Left lung (tissue), 10 donors: ENCODE data around the gene HIBADH. TPM values are rescaled to one million over a fixed set of nuclear protein-coding genes. Genes with fewer than 3 reads are reported as not detected.
"Not testable (repeated sequence)": the region's sequence is repeated elsewhere in the genome, so short reads cannot be mapped to it uniquely, and the experiment has no call there.

Experiments used
- ATAC-seq: fragments of 200-7000 bp; cut with Tn5 transposase; one replicate; pipeline ENCODE4 v1.9.1; 2020; ENCODE audit warnings: moderate library complexity
- DNase-seq, 4 donors: peaks; one replicate each; pipeline ENCODE4 v3.0.0-alpha.2; 2013 to 2020
- H3K27ac ChIP-seq, 2 donors: fragments of 200-600 bp; sonication (generic) in 1 of 2; one replicate each; pipeline versions ENCODE4 v1.5.0 to v1.8.0; 2020 to 2021
- H3K27me3 ChIP-seq, 2 donors: fragments of 200-600 bp; sonication (generic) in 1 of 2; one replicate each; pipeline versions ENCODE4 v1.5.0 to v1.8.0; 2020 to 2021
- H3K36me3 ChIP-seq, 2 donors: fragments of 200-600 bp; sonication (generic) in 1 of 2; one replicate each; pipeline versions ENCODE4 v1.5.0 to v1.8.0; 2020 to 2021
- H3K4me1 ChIP-seq, 2 donors: fragments of 200-600 bp; one replicate each; pipeline ENCODE4 v1.8.0; 2021
- H3K4me3 ChIP-seq, 2 donors: fragments of 200-600 bp; sonication (generic) in 1 of 2; one replicate each; pipeline versions ENCODE4 v1.5.0 to v1.8.0; 2020 to 2021; ENCODE audit warnings: mild to moderate bottlenecking in 1 of 2
- H3K9me3 ChIP-seq, 2 donors: fragments of 200-600 bp; sonication (generic) in 1 of 2; one replicate each; pipeline versions ENCODE4 v1.5.0 to v1.8.0; 2020 to 2021
- CTCF ChIP-seq, 2 donors: fragments of 200-600 bp; sonication (generic) in 1 of 2; IDR thresholded peaks; one replicate each; pipeline versions ENCODE4 v1.5.0 to v1.8.0; 2021; ENCODE audit warnings: antibody characterized with exemption in 2 of 2
- intact Hi-C, 2 donors: fragments of 100-400 bp; cut with DNase I; formaldehyde crosslinking; loops; one replicate each; pipeline versions ENCODE4 v1.11.2 to v1.14.2; 2022
- polyA plus RNA-seq, 6 donors: library from polyadenylated mRNA; unstranded; fragments of 120-200 nt; gene quantifications; one replicate each; pipeline ENCODE4 v1.2.1, GENCODE V29; 2013; ENCODE audit not compliant: insufficient read length in 6 of 6
- total RNA-seq, 2 donors: library from RNA; stranded (reverse); fragmentation: NEBNext Ultra II Directional; extraction: Animal tissue kit (Norgen Biotek cat#: 25700); gene quantifications; one replicate each; pipeline ENCODE4 v1.2.1, GENCODE V29; 2021
- donor health status: DM: no; HTN: yes; CAD: no.
- donor health status: DM: no; HTN: no; CAD: no.

Gene HIBADH
- total and polyA plus RNA-seq, 8 donors, result 20.8 to 63.3 (median 49.4) TPM

- Histone ChIP-seq H3K27ac (peak overlapping the region; percentile 37 to 57), H3K9me3 (no peaks in the 10 kb centered on the region), H3K4me3 (no peak overlapping the region), H3K36me3 (no peaks in the 10 kb centered on the region), H3K4me1 (no peaks in the 10 kb centered on the region), H3K27me3 (no peaks in the 10 kb centered on the region)
- TF ChIP-seq CTCF (IDR thresholded peaks at IDR 0.05), result no peak
- peak; percentile 89 for ATAC-seq
- DNase-seq, result no peak
- intact Hi-C loops, result no loop called here
These were observed 15.4 kb upstream of the HIBADH start for GRCh38 chr7:27677912-27678612.

GRCh38 chr7:27674126-27674525 is 11.4 kb upstream of the HIBADH start:
- ATAC-seq, H3K4me1 ChIP-seq, H3K36me3 ChIP-seq, H3K27me3 ChIP-seq, DNase-seq, H3K27ac ChIP-seq, H3K4me3 ChIP-seq, H3K9me3 ChIP-seq, intact Hi-C loops: not testable (repeated sequence)

GRCh38 chr7:27671675-27672074 is 9.0 kb upstream of the HIBADH start:
- intact Hi-C loops, result no loop called here
- Histone ChIP-seq H3K27me3 (no peaks in the 10 kb centered on the region), H3K4me1 (no peaks in the 10 kb centered on the region), H3K36me3 (no peaks in the 10 kb centered on the region), H3K9me3 (no peaks in the 10 kb centered on the region), H3K4me3 (no peak overlapping the region), H3K27ac (no peak overlapping the region)
- DNase-seq (no peak), ATAC-seq (no peak)
- TF ChIP-seq CTCF (IDR thresholded peaks at IDR 0.05), result no peak

- Histone ChIP-seq H3K27ac (no peak overlapping the region), H3K4me1 (no peaks in the 10 kb centered on the region), H3K4me3 (no peak overlapping the region), H3K27me3 (no peaks in the 10 kb centered on the region), H3K36me3 (no peaks in the 10 kb centered on the region), H3K9me3 (no peaks in the 10 kb centered on the region)
- intact Hi-C loops, result no loop called here
- no peak for ATAC-seq
- TF ChIP-seq CTCF (IDR thresholded peaks at IDR 0.05), result no peak
- DNase-seq, result no peak
These were observed 8.0 kb upstream of the HIBADH start for GRCh38 chr7:27670676-27671075.

GRCh38 chr7:27670177-27670576 is 7.5 kb upstream of the HIBADH start:
- Histone ChIP-seq H3K4me3 (no peak overlapping the region), H3K27ac (no peak overlapping the region), H3K27me3 (no peaks in the 10 kb centered on the region), H3K4me1 (no peaks in the 10 kb centered on the region), H3K36me3 (no peaks in the 10 kb centered on the region), H3K9me3 (no peaks in the 10 kb centered on the region)
- intact Hi-C loops, result no loop called here
- ATAC-seq (no peak), DNase-seq (no peak)
- no peak for TF ChIP-seq CTCF (IDR thresholded peaks at IDR 0.05)

GRCh38 chr7:27665531-27665930 is 2.8 kb upstream of the HIBADH start:
- peaks cover 0 to 13% of the 10 kb centered on the region in 2 donors for H3K4me1 ChIP-seq
- no peak for TF ChIP-seq CTCF (IDR thresholded peaks at IDR 0.05)
- ATAC-seq, result no peak

More at GRCh38 chr7:27665531-27665930, 2.8 kb upstream of the HIBADH start:
- H3K36me3 ChIP-seq, result no peaks in the 10 kb centered on the region
- no peak overlapping the region for H3K27ac ChIP-seq
- no peak overlapping the region for H3K4me3 ChIP-seq
- no peaks in the 10 kb centered on the region for H3K9me3 ChIP-seq
- intact Hi-C loops, result no loop called here
- DNase-seq, result no peak
- no peaks in the 10 kb centered on the region for H3K27me3 ChIP-seq
